HG03064 (cell line): ENCODE measurements around the gene C13orf46.

Source experiments
- ATAC-seq: cut with Tn5 transposase; IDR thresholded peaks from one replicate; pipeline ENCODE4 v1.9.1; 2021; ENCODE audit warnings: low read depth; ENCODE audit not compliant: unreplicated experiment

Gene C13orf46

GRCh38 chr13:114010401-114011101, 36.7 kb upstream of the C13orf46 start:
- no peak for ATAC-seq

- no peak for ATAC-seq
Measured at GRCh38 chr13:114009590-114010400, 35.9 kb upstream of the C13orf46 start.

- no peak for ATAC-seq
Measured at GRCh38 chr13:114008964-114009589, 35.2 kb upstream of the C13orf46 start.

DNA sequence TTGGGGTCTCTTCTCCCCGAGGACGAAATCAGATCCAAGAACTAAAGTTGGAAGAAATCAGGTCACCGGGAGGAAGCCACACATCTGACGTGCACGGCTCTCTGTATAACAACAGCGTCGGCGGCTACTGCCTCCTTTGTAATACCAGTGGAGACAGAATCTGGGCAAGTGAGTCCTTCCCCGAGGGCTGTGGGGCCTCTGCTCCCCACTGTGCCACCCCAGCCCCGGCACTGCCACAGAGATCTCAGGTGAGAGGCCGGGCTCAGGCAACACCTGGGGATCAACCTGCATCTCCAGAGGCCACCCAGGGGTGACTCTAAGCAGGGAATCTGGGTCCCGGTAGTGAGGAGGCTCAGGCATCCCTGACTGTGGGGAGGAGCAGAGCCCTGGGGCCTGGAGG, 33.7 kb upstream of the C13orf46 start:
- no peak for ATAC-seq

- ATAC-seq = no peak
Measured at GRCh38 chr13:114005206-114005724, 31.4 kb upstream of the C13orf46 start.

GRCh38 chr13:114004420-114005205, 30.7 kb upstream of the C13orf46 start:
- ATAC-seq = no peak

GRCh38 chr13:114002771-114003321, 29.0 kb upstream of the C13orf46 start:
- no peak for ATAC-seq

GRCh38 chr13:114002009-114002544, 28.2 kb upstream of the C13orf46 start:
- no peak for ATAC-seq

GRCh38 chr13:114001331-114002008, 27.6 kb upstream of the C13orf46 start:
- ATAC-seq = no peak

DNA sequence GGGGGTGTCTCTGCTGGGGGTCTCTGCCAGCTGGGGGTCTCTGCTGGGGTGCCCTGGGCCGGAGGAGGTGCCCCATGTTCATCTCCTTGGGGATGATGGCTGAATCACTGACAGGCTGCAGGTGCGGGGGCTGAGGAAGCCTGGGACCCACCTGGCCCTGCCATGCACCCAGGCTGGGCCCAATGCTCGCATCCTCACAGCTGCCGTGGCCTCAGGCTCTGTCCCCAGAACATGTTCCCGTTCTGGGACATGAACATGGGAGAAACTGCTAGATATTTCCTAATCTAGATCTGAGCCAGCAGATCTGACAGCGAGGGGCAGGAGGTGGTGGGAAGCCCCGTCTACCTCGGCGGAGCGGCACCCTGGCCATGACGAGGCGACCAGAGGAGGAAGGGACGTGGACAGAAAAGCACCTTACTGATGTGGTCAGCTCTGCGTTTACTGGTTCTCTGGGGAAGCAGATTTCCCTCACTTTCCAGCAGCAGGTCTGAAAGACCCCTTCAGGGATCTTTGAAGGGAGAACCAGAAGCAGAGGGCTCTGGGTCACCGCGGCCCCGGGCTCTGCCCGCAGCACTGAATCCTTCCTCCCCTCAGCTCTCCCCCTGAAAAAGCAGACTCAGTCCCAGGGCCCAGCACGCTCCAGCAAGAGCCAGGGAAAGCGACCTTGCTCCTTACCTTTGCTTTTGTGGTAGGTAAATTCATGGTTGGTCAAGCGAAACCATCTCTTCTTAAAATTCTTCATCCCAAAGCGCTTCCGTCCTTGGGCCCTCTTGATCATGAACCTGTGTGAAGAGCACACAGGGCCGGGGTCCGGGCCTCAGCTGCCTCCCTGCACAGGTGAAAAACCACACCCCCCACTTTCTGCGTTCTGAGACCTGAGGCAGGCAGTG, 26.5 kb upstream of the C13orf46 start:
- no peak for ATAC-seq

DNA sequence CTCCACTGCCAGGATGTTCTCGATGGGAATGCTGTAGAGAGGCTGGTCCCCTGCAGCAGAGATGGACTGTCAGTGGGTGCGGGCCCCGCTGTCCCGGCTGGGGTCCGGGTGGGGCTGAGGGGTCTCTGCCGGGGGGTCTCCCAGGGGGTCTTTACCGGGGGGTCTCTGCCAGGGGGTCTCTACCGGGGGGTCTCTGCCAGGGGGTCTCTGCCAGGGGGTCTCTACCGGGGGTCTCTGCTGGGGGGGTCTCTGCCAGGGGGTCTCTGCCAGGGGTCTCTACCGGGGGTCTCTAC, 25.7 kb upstream of the C13orf46 start:
- no peak for ATAC-seq

GRCh38 chr13:113998781-113999617, 25.1 kb upstream of the C13orf46 start:
- no peak for ATAC-seq

- ATAC-seq = no peak
Measured at GRCh38 chr13:113997845-113998751, 24.2 kb upstream of the C13orf46 start.

DNA sequence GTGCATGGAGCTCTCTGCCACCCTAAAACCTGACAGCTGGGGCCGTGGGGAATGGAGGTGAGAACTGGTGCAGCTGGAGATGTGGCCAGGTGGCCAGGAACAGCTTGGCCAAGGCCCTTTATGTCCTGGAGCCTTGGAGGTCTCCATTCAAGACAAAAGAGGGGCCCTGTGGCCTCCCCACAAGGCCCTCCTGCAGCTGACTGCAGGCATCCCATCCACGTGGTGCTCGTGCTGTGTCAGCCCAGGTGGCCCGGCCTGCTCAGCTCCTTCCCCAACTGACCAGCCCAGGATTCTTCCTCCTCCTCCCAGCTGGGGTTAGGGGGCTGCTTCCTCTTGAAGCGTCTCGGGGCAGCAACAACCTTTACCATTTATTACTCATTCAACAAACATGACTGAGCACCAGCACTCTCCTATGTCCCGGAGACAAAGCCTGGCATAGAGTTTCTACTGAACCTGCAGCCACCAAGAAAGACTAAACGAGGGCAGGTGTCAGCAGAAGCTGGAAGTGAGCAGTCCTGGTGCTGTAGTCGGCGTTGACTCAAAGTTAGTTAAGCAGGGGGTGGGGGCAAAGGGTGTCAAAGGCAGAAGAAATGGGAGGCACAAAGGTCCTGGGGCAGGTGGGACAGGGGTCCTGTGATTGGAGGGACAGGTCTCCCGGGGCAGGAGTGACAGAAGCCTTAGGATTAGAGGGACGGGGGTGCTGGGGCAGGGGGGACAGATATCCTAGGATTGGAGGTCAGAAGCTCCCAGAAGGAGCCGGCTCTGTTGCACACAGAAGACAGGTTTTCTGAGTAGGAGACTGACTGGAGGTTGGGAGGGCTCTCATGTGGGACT, 23.3 kb upstream of the C13orf46 start:
- no peak for ATAC-seq

GRCh38 chr13:113996081-113996911, 22.4 kb upstream of the C13orf46 start:
- no peak for ATAC-seq
